Stromal cell of bone marrow (primary cell): ENCODE measurements around the gene CCDC174.
"Not testable (repeated sequence)": the region's sequence is repeated elsewhere in the genome, so short reads cannot be mapped to it uniquely, and the experiment has no call there.

Experiments
- DNase-seq: peaks from one replicate; pipeline ENCODE4 v3.0.0-alpha.2; 2012; ENCODE audit warnings: low read depth

CCDC174 gene

DNA sequence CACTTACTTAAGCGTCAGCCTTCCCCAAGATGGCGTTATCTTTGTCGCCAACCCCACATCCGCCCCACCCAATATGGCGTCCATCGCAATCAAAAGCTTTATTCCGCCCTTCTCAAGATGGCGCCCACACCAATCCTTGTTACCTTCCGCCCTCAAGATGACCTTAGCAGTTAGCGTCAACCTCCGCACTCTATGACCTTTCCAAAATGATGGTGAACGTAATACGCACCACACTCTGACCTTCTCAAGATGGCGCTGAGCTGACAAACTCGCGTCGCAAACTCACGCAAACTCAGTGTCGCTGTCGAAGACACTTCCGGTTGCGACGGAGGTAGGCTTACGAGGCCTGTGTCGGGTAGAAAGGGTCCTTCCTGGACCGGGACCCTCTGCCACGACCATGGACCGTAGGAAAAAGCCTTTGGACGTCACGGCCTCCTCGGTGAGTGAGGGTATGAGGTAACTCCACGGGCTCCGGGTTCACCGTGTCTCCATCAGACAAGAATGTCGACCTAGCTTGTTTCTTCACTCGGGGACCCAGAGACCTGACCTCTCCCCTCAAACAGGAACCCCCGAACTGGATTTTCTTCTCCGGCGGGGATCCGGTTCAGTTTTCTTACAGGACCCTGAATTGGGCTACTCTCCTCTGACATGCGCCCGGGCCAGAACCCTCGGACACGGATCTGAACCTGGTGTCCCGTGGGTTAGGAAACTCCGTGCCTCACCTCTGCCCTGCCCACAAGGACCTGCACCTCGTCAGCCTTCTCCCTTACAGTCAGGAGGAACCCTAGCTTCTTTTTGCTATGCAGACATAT is at the start of gene CCDC174:
Gene CCDC174 (plus strand): TSS at position 323 of the 812 bp plus-strand sequence. CDS start 75 bp downstream, at position 398.
- DNase-seq = peak; percentile 98

DNA sequence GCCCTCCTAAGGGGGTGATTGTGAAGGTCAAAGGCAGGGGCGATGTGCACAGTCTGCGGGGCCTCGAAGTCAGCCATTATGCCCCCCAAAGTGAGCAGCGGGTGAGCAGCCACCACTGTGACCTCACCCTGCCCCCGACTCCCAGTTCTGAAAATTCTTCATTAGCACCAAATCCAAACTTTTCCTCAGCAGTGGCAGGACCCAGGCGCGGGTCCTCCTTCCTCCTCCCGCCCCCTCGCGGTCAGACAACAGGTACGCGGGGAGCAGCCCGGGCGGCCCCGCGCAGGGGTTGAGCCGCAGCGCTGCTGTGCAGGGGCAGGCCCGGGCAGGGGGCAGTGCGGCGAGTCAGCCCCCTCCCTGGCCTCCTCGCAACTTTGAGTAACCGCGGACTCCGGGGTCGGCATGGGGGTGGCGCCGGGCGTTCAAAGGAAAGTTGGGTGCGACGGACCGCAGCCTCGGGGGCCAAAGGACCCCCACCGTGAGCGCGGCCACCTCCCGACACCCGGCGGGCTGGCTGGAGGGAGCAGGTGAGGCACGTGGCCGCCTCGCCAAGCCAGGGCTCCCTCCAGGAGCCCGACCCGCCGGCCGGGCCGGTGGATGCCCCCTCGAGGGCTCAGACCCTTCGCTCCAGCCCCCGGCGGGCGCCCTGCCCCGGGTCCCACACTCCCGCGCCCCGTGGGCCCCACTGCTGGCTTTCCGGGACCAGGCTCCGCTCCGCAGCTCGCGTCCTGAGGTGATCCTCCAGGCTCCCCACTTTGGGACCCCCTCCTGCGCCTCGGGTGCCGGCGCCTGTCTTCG is 49.4 kb upstream of the CCDC174 start:
- DNase-seq = no peak

DNA sequence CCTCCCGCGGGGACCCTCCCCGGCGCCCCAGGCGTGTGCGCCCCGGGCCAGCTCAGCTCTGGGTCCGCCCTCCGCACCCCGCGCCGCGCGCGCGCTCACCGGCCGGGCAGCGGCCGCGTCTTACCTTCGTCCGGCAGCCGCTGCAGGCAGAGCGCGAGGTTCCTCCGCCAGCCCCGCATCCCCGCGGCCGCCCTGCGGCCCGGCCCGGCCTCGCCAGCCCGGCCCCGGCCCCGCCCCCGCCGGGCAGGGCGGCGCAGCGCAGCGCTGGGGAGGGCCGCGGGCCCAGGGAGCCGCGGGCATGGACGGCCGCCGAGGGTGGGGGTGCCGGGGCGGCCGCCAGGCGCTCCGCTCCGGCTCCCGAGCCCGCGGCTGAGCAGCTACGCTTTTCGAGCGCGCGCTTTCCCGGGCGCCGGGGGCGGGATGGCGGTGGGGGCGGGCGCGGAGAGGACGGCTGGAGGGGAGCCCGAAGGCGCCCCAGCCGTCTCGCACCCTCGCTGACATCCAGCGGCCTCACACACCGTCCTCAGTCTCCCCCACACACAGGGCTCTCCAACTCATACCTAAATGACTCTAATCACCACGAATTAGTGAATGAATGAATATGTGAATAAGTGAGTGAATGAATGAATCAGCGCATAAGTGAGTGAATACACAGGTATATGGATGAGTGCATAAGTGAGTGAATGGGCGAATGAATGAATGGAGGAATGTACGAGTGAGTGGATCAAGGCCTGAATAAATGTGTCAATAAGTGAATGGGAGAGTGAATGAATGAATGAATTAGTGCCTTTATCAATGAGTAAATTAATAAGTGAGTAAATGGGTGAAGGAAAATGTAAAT is 48.5 kb upstream of the CCDC174 start:
- no peak for DNase-seq

DNA sequence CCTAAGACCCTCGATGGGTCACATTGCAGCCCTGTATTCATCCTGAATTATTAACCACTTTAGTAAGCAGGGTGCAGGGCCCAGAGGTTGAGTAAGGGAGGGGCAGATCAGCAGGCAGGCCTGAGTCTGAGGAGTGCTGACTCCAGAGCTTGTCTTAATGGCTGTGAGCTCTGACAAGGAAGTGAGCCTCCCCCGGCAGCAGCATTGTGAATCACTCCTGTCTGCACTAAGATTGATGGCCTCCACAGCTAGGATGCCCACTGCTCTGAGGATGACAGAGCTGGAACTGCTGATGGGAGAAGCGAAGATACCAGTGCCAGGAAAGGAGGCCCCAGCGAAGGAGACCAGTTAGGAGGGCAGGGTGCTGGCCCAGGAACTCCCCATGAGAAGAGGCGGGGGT is 46.5 kb upstream of the CCDC174 start:
- DNase-seq = peak; percentile 11

DNA sequence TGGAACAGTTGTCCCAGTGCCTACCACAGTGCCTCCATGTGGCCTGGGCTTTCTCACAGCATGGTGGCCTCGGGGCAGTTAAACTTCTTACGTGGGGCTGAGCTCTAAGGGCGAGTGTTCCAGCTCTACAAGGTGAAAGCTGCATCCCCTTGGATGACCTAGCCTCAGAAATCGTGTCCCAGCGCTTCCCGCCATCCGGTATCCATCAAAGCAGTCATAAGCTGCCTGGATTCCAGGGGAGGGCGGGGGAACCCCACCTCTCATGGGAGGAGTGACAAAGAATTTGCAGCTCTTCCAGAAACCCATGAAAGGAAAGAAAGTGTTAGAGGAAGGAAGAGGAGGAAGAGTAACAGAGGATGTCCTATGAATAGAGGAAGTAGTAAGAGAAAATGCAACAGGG is 45.8 kb upstream of the CCDC174 start:
- no peak for DNase-seq

DNA sequence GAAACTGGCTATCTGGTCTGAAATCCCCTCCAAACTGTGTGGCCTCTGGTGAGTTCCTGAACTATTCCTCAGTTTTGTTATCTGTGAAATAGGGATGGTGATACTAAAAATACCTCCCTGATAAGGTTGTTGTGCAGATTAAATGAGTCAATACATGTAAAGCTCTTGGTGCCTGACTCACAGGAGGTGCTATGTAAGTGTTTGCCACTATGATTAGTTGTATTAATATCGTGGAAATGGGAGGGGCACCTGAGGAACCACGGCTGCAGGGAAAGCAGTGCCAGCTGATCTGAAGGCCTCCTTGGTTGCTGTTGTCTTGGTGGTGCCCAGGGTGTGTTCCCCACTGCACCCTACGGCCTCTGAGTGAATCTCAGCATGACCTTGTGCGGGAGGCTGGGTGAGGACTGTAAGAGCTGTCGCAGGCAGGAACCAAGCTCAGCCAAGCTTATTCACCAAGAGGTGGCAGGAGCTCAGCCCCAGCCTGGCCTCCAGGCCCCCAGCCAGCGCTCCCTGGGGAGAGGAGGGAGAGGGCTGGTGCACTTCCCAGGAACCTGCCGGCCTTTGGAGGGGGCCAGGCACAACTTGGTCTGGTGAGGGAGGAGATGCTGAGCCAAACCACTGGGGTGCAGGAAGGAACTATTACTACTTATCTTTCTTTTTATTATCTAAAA is 44.8 kb upstream of the CCDC174 start:
- no peak for DNase-seq

DNA sequence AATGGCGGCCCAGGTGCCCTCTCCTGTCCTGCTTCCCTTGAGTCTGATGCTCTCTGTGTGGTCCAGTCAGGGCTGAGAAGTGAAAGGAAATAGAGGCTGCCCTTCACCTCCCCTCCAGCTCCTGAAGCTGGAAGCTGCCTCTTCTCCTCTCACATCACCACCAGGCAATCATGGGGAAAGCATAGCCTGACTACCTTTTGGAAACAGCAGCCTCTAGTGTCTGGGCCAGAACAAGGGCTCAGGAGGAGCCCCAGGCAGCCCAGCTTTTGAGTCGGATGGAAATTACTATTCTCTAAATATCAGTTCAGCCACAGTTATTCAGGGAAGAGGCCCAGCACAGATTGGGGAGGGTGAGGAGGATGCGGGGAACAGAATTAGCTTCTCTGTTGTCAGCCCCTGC is 43.3 kb upstream of the CCDC174 start:
- DNase-seq = no peak

DNA sequence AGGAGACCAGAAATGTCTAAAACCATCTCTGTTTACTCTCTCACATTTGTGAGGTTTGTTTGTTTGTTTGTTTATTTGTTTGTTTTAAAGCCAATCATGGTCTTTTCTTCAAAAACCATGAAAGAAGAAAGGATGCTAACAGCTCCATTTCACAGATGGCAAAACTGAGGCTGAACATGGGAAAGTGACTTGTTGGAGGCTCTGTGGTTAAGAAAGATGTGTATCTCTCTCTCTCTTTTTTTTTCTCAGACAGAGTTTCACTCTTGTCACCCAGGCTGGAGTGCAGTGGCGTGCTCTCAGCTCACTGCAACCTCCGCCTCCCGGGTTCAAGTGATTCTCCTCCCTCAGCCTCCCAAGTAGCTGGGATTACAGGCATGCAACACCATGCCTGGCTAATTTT is 42.5 kb upstream of the CCDC174 start:
- DNase-seq = not testable (repeated sequence)

DNA sequence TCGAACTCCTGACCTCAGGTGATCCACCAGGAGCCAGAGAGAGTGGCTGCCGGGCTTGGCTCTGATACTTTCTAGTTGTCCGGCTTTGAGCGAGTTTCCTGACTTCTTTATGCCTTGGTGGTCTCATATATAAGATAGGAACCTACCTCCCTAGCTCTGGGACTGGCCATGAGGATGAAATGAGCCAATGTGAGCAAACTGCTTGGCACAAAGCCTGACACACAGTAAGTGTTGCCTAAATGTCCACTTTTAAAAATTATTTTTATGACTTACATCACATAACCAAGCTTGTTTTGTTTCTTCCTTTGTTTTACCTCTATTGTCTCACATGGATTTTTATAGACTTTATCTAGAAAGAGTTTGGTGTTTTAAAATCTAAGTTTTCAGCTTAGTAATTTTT is 42.1 kb upstream of the CCDC174 start:
- no peak for DNase-seq

DNA sequence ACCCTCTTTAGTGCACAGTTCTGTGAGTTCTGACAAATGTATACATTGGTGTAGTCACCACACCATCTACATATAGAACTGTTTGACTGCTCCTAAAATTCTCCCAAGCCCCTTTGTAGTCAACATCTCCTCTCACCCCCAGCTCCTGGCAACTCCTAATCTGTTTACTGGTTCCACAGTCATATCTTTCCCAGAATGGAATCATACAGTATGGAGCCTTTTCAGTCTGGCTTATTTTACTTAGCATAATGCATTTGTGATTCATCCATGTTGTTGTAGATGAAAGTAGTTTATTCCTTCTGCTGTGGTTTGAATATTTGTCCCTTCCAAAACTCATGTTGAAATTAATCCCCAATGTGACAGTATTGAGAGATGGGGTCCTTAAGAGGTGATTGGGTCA is 41.6 kb upstream of the CCDC174 start:
- DNase-seq = no peak

DNA sequence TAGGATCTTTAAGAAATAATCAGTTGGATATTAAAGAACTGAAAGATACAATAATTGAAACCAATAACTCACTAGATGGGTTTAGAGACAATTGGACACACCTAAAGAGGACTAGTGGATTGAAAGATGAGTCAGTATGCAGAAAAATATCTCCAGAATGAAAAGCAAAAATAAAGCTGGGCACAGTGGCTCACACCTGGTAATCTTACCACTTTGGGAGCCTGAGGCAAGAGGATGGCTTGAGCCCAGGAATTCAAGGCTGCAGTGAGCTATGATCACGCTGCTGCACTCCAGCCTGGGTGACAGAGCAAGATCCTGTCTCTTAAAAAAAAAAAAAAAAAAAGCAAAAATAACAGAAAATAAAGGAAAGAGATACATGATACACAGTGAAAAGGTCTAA is 37.4 kb upstream of the CCDC174 start:
- DNase-seq = no peak

DNA sequence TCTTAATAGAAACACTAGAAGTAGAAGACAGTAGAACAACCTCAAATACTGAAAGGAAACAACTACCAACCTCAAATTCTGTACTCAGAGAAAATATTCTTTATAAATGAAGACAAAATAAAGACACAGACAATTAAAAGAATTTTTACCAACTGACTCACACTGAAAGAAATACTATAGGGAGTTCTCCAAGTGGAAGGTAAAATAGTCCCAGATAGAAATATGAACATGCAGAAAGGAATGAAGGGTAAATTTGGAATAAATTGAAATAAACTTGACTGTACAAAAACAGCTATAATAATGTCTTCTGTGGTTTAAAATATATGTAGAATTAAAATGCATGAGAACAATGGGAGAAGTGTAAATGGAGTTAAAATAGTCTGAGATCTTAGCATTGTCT is 36.7 kb upstream of the CCDC174 start:
- no peak for DNase-seq

DNA sequence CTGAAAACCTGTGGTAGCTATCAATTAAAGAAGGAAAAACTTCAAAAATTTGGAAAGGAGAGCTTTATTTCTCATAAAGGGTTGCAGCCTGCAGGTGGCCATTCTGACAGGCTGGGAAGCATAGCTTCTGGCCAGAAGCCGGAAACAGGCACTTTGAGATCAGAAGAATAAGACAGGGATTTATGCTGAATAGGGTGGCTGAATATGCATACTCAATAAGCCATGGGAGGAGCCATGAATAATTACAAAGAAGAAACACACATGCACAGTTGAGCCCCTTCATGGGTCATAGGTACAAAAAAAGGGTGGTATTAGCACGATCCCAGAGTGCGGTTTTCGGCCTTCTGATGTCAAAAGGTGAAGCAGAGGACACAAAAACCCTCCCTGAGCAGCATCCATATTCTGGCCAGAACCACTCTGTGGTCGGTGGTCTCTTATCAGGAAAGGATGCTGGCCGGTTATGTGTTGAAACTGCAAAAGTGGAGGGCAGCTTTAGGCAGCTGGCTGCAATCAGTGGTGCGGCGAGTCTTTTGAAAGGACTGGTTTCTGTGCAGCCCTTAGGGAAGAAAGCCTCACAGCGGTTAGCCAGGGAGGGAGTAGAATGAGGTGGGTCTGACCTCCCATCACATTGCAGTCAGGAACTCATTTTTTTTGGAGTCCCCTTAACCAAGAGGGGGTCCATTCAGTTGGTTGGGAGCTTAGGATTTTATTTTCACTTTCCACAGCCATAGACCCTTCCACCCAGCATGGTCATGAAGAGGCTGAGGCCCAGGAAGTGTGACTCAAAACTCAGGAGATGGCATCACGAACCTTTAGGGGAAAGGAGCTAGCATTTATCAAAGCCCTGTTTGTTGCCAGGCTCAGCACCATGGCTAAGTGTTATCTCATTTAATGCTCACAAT is 34.7 kb upstream of the CCDC174 start:
- DNase-seq = no peak

DNA sequence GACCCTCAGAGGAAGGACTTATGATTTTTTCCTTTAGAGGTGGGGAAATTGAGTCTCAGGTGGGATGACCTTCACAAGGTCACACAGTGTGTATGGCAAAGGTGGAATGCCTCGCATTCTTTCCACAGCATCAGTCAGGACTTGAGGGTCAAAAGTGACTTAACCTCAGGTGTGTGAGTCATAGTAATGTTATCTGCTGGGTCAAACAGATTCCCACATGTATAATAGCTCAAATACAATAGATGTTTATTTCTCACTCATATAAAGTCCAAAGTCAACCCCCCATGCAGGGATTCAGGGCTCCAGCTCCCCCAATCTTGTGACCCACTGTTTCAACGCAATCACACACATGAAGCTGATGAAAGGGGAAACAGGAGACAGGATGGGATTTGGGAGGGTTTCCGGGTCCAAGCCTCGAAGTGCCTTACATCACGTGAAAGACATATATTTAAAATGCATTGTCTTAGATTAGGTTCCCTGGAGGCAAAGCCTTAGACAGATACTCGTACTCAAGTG is 34.0 kb upstream of the CCDC174 start:
- no peak for DNase-seq

DNA sequence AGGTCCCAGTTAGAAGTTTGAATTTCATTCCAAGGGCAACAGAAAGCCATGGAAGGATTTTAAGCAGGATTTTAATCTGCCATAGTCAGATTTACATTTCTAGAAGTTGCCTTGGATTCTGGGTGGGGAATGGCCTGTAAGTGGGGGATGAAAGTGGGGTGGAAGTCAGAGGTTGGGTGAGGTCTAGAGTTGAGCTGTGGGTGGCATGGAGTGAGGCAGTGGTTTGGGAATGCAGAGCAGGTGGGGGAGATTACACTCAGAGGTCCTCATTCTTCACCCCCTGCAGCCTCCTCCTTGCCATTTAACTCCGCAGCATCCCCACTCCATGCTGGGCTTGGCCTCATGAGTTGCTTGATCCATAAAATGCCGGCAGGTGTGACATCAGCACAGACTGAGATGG is 32.0 kb upstream of the CCDC174 start:
- DNase-seq = no peak

DNA sequence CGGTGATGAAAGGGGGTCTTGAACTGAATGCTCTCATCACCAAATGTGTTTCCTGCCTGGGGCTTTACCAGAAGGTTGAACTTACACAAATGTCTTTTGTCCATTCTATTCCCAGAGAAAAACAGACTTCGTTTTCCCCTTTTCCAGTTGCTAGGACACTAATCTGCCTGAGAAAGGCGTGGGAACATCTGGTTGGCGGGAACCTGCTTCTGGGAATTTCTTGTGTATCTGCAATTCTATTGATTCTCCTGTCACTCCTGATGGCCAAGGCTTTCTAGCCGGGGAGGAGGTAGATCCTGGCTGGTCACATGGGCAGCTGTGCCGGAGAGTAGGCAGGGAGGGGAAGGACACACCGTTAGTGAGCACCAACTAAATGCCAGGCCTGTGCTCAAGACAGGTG is 31.1 kb upstream of the CCDC174 start:
- no peak for DNase-seq

DNA sequence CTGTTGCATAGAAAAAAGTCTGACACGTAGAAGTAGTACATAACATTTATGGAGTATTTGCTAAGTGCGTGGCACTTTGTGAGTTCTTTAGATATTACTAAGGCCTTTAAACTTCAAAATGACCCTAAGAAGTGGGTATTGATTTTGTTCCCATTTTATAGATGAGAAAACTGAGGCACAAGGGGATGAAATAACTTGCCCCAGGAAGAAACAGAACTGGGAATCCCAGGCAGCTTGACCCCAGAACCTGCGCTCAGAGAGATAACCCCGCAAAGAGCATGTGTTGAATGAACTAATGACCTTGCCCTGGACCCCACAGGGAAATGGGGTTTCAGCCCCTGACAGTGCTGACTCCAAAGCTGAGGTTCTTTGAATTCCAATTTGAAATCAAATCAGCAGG is 30.5 kb upstream of the CCDC174 start:
- no peak for DNase-seq

DNA sequence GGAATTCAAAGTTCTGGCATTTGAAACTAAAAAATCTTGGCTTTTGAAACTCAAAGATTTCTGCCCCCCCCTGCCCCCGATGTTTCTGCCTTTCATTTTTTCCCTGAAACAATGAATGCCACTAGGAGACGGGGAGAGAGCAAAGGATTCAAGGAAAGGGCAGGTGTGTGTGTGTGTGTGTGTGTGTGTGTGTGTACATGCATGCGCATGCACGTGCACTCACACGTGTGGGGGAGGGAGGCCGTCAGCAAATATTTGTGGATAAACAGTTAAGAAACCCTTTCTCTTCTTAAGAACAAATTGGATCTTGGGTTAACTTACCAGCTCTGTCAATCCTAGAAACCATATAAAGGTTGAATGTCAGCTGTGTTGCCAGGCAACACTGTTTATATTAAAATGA is 29.2 kb upstream of the CCDC174 start:
- DNase-seq = no peak

DNA sequence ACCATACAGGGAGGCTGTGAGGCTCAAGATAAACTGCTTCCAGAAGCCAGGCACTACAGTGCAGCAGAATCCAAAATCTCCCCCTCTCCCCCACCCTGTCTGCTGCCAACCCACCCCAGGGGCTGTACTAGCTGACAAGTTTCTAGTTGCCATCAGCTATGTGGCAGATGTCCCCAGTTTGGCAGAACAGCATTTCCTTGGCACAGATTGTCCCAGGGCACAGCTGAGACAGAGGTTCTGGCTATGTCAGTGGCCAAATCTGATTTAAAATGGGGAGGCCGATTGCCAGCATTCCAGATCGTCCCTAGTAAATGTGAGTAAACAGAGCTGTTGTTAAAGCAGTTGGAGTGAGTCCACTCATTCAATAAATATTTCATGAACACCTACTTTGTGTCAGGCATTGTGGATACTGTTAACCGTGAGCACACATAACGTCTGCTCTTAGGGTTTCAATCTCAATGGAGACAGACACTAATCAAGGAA is 28.0 kb upstream of the CCDC174 start:
- DNase-seq = no peak

DNA sequence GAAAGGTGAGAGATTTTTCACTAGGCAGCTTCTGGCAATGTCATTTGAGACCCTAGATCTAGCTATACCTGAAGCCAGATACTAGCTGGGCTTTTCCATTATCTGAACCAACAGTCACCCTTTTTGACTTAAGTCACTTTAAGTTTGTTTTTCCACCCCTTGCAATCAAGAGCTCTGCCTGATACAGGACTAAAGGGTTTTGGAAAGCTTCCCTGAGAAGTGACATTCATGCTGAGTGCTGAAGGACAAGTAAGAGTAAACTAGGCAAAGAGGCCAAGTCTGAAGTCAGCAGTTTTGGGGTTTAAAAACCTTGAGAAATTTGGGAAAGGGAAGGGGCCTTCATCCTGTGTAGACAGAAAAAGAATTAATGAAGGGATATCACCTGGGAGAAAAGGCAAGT is 27.1 kb upstream of the CCDC174 start:
- DNase-seq = no peak

DNA sequence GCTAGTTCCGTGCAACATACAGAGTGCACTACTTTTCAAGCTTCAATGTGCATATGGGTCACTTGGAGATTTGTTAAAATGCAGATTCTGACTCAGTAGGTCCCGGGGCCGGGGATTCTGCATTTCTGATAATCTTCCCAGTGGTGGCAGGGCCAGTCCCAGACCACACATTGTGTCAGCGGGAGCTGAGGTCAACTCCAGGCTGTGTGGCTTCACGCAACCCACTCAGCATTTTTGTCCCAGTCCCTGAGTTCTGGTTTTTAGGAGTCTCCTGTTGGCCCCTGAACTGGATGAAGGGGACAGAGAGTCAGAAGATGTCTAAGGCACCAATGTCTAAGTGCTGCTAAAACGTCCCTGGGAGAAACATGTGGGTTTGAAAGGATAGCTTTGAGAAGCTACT is 26.1 kb upstream of the CCDC174 start:
- DNase-seq = no peak
